Measurements from ENCODE around the gene INSYN1. TPM values are rescaled to one million over a fixed set of nuclear protein-coding genes. Genes with fewer than 3 reads are reported as not detected.
"Not testable (repeated sequence)": the region's sequence is repeated elsewhere in the genome, so short reads cannot be mapped to it uniquely, and the experiment has no call there.

Gene INSYN1
- total and polyA plus RNA-seq, 5 donors from 2014 or later = not detected

DNA sequence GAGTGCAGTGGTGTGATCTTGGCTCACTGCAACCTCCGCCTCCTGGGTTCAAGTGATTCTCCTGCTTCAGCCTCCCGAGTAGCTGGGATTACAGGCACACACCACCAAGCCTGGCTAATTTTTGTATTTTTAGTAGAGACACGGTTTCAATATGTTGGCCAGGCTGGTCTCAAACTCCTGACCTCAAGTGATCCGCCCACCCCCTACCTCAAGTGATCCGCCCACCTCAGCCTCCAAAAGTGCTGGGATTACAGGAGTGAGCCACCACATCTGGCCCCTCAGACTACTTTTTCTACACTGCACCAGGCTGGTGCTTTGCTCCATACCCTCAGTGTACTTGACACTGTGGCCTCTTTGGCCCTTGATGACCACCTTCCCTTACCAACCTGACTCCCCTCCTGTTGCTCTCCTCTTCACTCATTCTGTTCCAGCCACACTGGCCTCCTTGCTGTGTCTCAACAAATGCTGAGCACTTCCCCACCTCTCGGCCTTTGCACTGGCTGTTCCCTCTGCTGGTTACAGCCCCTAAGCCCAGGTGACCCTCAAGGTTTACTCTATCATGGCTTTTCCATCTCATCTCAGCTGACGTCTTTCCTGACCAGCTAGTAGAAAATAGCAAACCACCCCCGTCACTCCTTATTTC is 39.9 kb upstream of the INSYN1 start:
- not testable (repeated sequence) for H3K9me3 ChIP-seq (ENCODE audit: control insufficient read depth in 2 of 2, low read length in 2 of 2); H3K36me3 ChIP-seq (ENCODE audit: control insufficient read depth, insufficient read depth, low read length); H3K27ac ChIP-seq (ENCODE audit: insufficient read depth, low read length, poor library complexity, severe bottlenecking); H3K4me1 Mint-ChIP-seq; H3K9me3 Mint-ChIP-seq; ATAC-seq (ENCODE audit: low read depth in 2 of 2); H3K27me3 ChIP-seq (ENCODE audit: control insufficient read depth, insufficient read depth, low read length); H3K36me3 Mint-ChIP-seq; H3K4me3 ChIP-seq (ENCODE audit: low read depth, low read length); DNase-seq; H3K4me3 Mint-ChIP-seq; H3K4me1 ChIP-seq (ENCODE audit: control insufficient read depth, insufficient read depth, low read length, poor library complexity, severe bottlenecking); H3K27me3 Mint-ChIP-seq
- H3K27ac Mint-ChIP-seq = peak overlapping the region in 1 of 3 donors; percentile 28

GRCh38 chr15:73792415-73792814 is 39.3 kb upstream of the INSYN1 start:
- H3K9me3 ChIP-seq (ENCODE audit: control insufficient read depth in 2 of 2, low read length in 2 of 2) = no peaks in the 10 kb centered on the region
- Mint-ChIP-seq H3K9me3 (no peaks in the 10 kb centered on the region), H3K27ac (no peak overlapping the region)

DNA sequence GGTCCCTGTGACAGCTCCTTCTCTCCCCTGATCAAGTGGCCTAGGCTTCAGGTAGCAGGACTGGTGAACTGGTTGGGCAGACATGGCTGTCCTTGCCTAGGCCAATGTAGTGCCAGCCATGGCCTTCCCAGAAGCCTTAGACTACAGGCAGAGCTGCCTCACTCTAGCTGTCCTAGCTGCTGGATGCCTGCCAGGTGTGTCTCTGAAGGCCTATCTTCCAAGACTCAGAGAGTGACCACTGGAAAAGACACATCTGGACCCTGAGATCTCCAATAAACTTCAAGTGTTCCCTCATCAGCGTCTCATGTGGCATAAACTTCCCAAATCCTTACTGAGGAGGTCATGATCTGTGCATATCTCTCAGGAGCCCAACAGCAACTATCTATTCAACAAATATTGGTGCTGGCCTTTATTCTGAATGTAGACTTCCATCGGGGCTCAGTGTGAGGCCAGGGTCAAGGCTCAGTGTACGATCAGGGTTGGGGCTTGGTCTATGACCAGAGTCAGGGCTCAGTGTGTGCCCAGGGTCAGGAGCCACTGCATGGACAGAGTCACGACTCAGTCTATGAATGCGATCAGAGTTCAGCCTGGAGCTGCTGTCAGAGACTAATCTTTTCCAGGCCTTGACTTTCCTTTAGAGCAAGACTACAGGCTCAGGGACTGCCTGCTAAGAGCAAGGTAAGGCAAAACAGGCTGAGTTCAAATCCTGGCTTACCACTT is 36.5 kb upstream of the INSYN1 start:
- Mint-ChIP-seq H3K4me1 (no peaks in the 10 kb centered on the region), H3K9me3 (no peaks in the 10 kb centered on the region), H3K27ac (no peak overlapping the region), H3K4me3 (no peak overlapping the region), H3K36me3 (no peaks in the 10 kb centered on the region), H3K27me3 (no peaks in the 10 kb centered on the region)
- Histone ChIP-seq H3K27ac (ENCODE audit: insufficient read depth, low read length, poor library complexity, severe bottlenecking) (no peak overlapping the region), H3K4me1 (ENCODE audit: control insufficient read depth, insufficient read depth, low read length, poor library complexity, severe bottlenecking) (no peaks in the 10 kb centered on the region), H3K4me3 (ENCODE audit: low read depth, low read length) (no peak overlapping the region), H3K9me3 (ENCODE audit: control insufficient read depth in 2 of 2, low read length in 2 of 2) (no peaks in the 10 kb centered on the region), H3K36me3 (ENCODE audit: control insufficient read depth, insufficient read depth, low read length) (no peaks in the 10 kb centered on the region), H3K27me3 (ENCODE audit: control insufficient read depth, insufficient read depth, low read length) (no peaks in the 10 kb centered on the region)
- ATAC-seq (ENCODE audit: low read depth in 2 of 2) (no peak), DNase-seq (no peak)

More at GRCh38 chr15:73792415-73792814, 39.3 kb upstream of the INSYN1 start:
- H3K27me3 ChIP-seq (ENCODE audit: control insufficient read depth, insufficient read depth, low read length) = no peaks in the 10 kb centered on the region
- ATAC-seq (ENCODE audit: low read depth in 2 of 2) = no peak
- no peak overlapping the region for H3K27ac ChIP-seq (ENCODE audit: insufficient read depth, low read length, poor library complexity, severe bottlenecking)
- no peak for DNase-seq
- no peaks in the 10 kb centered on the region for H3K4me1 ChIP-seq (ENCODE audit: control insufficient read depth, insufficient read depth, low read length, poor library complexity, severe bottlenecking)
- Mint-ChIP-seq H3K36me3 (no peaks in the 10 kb centered on the region), H3K4me3 (no peak overlapping the region), H3K4me1 (no peaks in the 10 kb centered on the region), H3K27me3 (no peaks in the 10 kb centered on the region)
- H3K4me3 ChIP-seq (ENCODE audit: low read depth, low read length) = no peak overlapping the region
- H3K36me3 ChIP-seq (ENCODE audit: control insufficient read depth, insufficient read depth, low read length) = no peaks in the 10 kb centered on the region

GRCh38 chr15:73787621-73788020 is 34.5 kb upstream of the INSYN1 start:
- Mint-ChIP-seq H3K27ac (no peak overlapping the region), H3K9me3 (no peaks in the 10 kb centered on the region), H3K27me3 (no peaks in the 10 kb centered on the region), H3K4me1 (no peaks in the 10 kb centered on the region), H3K4me3 (no peak overlapping the region), H3K36me3 (no peaks in the 10 kb centered on the region)
- DNase-seq (no peak), ATAC-seq (ENCODE audit: low read depth in 2 of 2) (no peak)
- no peaks in the 10 kb centered on the region for H3K36me3 ChIP-seq (ENCODE audit: control insufficient read depth, insufficient read depth, low read length)
- H3K27me3 ChIP-seq (ENCODE audit: control insufficient read depth, insufficient read depth, low read length) = no peaks in the 10 kb centered on the region
- no peaks in the 10 kb centered on the region for H3K4me1 ChIP-seq (ENCODE audit: control insufficient read depth, insufficient read depth, low read length, poor library complexity, severe bottlenecking)
- H3K27ac ChIP-seq (ENCODE audit: insufficient read depth, low read length, poor library complexity, severe bottlenecking) = no peak overlapping the region
- H3K9me3 ChIP-seq (ENCODE audit: control insufficient read depth in 2 of 2, low read length in 2 of 2) = no peaks in the 10 kb centered on the region
- H3K4me3 ChIP-seq (ENCODE audit: low read depth, low read length) = no peak overlapping the region

GRCh38 chr15:73786538-73786937 is 33.4 kb upstream of the INSYN1 start:
- no peaks in the 10 kb centered on the region for H3K4me1 Mint-ChIP-seq
- ATAC-seq (ENCODE audit: low read depth in 2 of 2) (no peak), DNase-seq (no peak)
- Histone ChIP-seq H3K9me3 (ENCODE audit: control insufficient read depth in 2 of 2, low read length in 2 of 2) (no peaks in the 10 kb centered on the region), H3K36me3 (ENCODE audit: control insufficient read depth, insufficient read depth, low read length) (no peaks in the 10 kb centered on the region), H3K27me3 (ENCODE audit: control insufficient read depth, insufficient read depth, low read length) (no peaks in the 10 kb centered on the region), H3K27ac (ENCODE audit: insufficient read depth, low read length, poor library complexity, severe bottlenecking) (no peak overlapping the region), H3K4me3 (ENCODE audit: low read depth, low read length) (no peak overlapping the region), H3K4me1 (ENCODE audit: control insufficient read depth, insufficient read depth, low read length, poor library complexity, severe bottlenecking) (no peaks in the 10 kb centered on the region)
- no peak overlapping the region for H3K4me3 Mint-ChIP-seq
- peaks cover 2% of the 10 kb centered on the region for H3K27me3 Mint-ChIP-seq
- H3K36me3 Mint-ChIP-seq = no peaks in the 10 kb centered on the region
- H3K9me3 Mint-ChIP-seq = no peaks in the 10 kb centered on the region
- H3K27ac Mint-ChIP-seq = no peak overlapping the region

DNA sequence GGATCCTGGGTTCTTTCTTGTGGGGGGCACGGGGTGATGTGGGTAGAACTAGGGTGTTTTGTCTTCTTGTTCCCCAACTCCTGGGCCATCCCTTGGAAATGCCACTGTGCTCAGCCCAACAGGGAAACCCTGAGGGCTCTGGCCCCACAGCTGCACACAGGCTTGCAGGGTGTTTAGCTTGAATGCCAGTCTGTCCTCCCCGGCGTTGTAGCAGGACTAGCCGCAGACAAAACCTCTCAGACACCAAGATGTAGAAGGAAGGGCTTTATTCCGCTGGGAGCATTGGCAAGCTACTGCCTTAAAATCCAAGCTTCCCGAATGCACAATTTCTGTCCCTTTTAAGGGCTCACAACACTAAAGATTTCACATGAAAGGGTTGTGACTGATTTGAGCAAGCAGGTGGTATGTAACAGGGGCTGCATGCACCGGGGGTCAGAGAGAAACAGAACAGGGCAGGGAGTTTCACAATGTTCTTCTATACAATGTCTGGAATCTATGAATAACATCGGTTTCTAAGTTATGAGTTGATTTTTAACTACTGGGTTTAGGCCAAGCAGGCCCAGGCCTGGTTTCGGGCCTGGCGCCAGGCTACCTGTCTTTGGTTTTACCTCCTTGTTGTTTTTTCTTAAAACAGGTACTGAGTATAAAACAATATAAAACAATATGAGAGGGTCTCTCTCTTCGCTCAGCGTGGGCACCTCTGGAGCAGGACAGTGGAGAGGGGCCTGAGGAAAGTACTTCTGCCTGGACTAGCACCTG is 32.3 kb upstream of the INSYN1 start:
- not testable (repeated sequence) for H3K4me1 Mint-ChIP-seq; DNase-seq; H3K27me3 ChIP-seq (ENCODE audit: control insufficient read depth, insufficient read depth, low read length); H3K36me3 Mint-ChIP-seq; ATAC-seq (ENCODE audit: low read depth in 2 of 2); H3K9me3 ChIP-seq (ENCODE audit: control insufficient read depth in 2 of 2, low read length in 2 of 2); H3K36me3 ChIP-seq (ENCODE audit: control insufficient read depth, insufficient read depth, low read length); H3K4me3 ChIP-seq (ENCODE audit: low read depth, low read length); H3K4me1 ChIP-seq (ENCODE audit: control insufficient read depth, insufficient read depth, low read length, poor library complexity, severe bottlenecking); H3K4me3 Mint-ChIP-seq; H3K27ac ChIP-seq (ENCODE audit: insufficient read depth, low read length, poor library complexity, severe bottlenecking); H3K9me3 Mint-ChIP-seq; H3K27me3 Mint-ChIP-seq
- H3K27ac Mint-ChIP-seq = peak overlapping the region in 1 of 3 donors; percentile 19

DNA sequence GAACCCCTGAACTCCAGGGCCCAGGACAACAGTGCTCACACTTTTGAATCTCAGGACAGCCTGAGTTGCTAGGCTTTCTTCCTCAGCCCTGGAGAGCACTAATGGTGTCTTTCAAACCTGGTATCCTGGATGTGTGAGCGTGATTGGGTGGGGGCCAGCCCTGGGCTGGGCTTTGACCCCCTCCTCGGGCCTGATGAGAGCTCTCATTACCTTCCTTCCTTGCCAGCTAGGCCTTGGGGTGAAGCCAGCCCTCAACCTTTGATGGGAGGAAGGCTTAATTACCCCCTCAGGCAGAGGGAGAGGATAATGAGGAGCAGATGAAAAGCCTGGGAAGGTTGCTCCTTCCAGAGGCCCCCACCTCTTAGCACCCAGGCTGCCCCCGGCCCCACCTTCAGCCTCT is 31.1 kb upstream of the INSYN1 start:
- Mint-ChIP-seq H3K27me3 (peaks cover 4% of the 10 kb centered on the region), H3K4me1 (no peaks in the 10 kb centered on the region), H3K27ac (no peak overlapping the region), H3K4me3 (no peak overlapping the region), H3K36me3 (no peaks in the 10 kb centered on the region), H3K9me3 (no peaks in the 10 kb centered on the region)
- no peaks in the 10 kb centered on the region for H3K4me1 ChIP-seq (ENCODE audit: control insufficient read depth, insufficient read depth, low read length, poor library complexity, severe bottlenecking)
- no peaks in the 10 kb centered on the region for H3K36me3 ChIP-seq (ENCODE audit: control insufficient read depth, insufficient read depth, low read length)
- H3K4me3 ChIP-seq (ENCODE audit: low read depth, low read length) = no peak overlapping the region
- no peaks in the 10 kb centered on the region for H3K9me3 ChIP-seq (ENCODE audit: control insufficient read depth in 2 of 2, low read length in 2 of 2)
- no peak for ATAC-seq (ENCODE audit: low read depth in 2 of 2)
- H3K27me3 ChIP-seq (ENCODE audit: control insufficient read depth, insufficient read depth, low read length) = no peaks in the 10 kb centered on the region
- no peak overlapping the region for H3K27ac ChIP-seq (ENCODE audit: insufficient read depth, low read length, poor library complexity, severe bottlenecking)
- no peak for DNase-seq

Measured in CD4-positive, CD25-positive, alpha-beta regulatory T cell (primary cell).